Retinal pigment epithelial cell (primary cell): ENCODE measurements around the gene SLC10A3.

Source experiments
- DNase-seq: peaks from one replicate; pipeline ENCODE4 v3.0.0-alpha.2; 2010; ENCODE audit warnings: low read depth
- H3K4me3 ChIP-seq: 2 replicates; pipeline ENCODE4 v1.5.1; 2011; ENCODE audit warnings: mild to moderate bottlenecking, low read length, control low read depth, moderate library complexity
- CTCF ChIP-seq: conservative IDR thresholded peaks from 2 replicates; pipeline ENCODE4 v1.5.1; 2011; ENCODE audit warnings: low read depth, low read length, control low read depth, inconsistent platforms

SLC10A3 gene

GRCh38 chrX:154468217-154468616 lies 22.2 kb downstream of the SLC10A3 start:
- TF ChIP-seq CTCF, result no peak
- H3K4me3 ChIP-seq, result no peak overlapping the region
- no peak for DNase-seq

- no peak overlapping the region for H3K4me3 ChIP-seq
- no peak for DNase-seq
- TF ChIP-seq CTCF, result no peak
These were observed 22.9 kb downstream of the SLC10A3 start for GRCh38 chrX:154467556-154467955.

- no peak for TF ChIP-seq CTCF
- H3K4me3 ChIP-seq, result no peak overlapping the region
- no peak for DNase-seq
These were observed 23.5 kb downstream of the SLC10A3 start for GRCh38 chrX:154466907-154467306.

- H3K4me3 ChIP-seq, result no peak overlapping the region
- TF ChIP-seq CTCF, result no peak
- no peak for DNase-seq
These were observed 24.4 kb downstream of the SLC10A3 start for GRCh38 chrX:154466036-154466435.

GRCh38 chrX:154465601-154466000 lies 24.8 kb downstream of the SLC10A3 start:
- no peak overlapping the region for H3K4me3 ChIP-seq
- TF ChIP-seq CTCF, result no peak
- no peak for DNase-seq

GRCh38 chrX:154464806-154465365 lies 25.5 kb downstream of the SLC10A3 start:
- no peak for TF ChIP-seq CTCF
- DNase-seq, result no peak
- no peak overlapping the region for H3K4me3 ChIP-seq

- no peak overlapping the region for H3K4me3 ChIP-seq
- TF ChIP-seq CTCF, result no peak
- DNase-seq, result no peak
These were observed 26.7 kb downstream of the SLC10A3 start for GRCh38 chrX:154463611-154464220.
